Naive B cell (primary cell): Measurements from ENCODE around the gene MGMT. TPM values are rescaled to one million over a fixed set of nuclear protein-coding genes. Genes with fewer than 3 reads are reported as not detected.
A peak's percentile ranks its signal among the peaks of the same experiment; 100 is the strongest.

Experiments
- ATAC-seq, 2 donors: fragments of 150-1000 bp; cut with Tn5 transposase; 2 replicates each; pipeline ENCODE4 v1.10.0; 2021; ENCODE audit warnings: low read depth in 2 of 2, mild to moderate bottlenecking in 2 of 2, moderate library complexity in 2 of 2
- DNase-seq: peaks from one replicate; pipeline ENCODE4 v3.0.0; 2022
- H3K27ac Mint-ChIP-seq, 6 donors: one replicate each; pipeline ENCODE4 v1.8.0; 2020 to 2022; ENCODE audit warnings: mild to moderate bottlenecking in 6 of 6, mixed read lengths in 6 of 6, moderate library complexity in 5 of 6, inconsistent platforms in 2 of 6
- H3K27me3 Mint-ChIP-seq, 3 donors: one replicate each; pipeline ENCODE4 v1.8.0; 2021 to 2022; ENCODE audit warnings: mixed read lengths in 3 of 3, mild to moderate bottlenecking in 1 of 3
- H3K36me3 Mint-ChIP-seq, 2 donors: one replicate each; pipeline ENCODE4 v1.8.0; 2020 to 2022; ENCODE audit warnings: mixed read lengths in 2 of 2, inconsistent platforms in 1 of 2, mild to moderate bottlenecking in 1 of 2
- H3K4me1 Mint-ChIP-seq, 3 donors: one replicate each; pipeline ENCODE4 v1.8.0; 2020 to 2022; ENCODE audit warnings: mixed read lengths in 3 of 3, inconsistent platforms in 1 of 3, mild to moderate bottlenecking in 1 of 3, moderate library complexity in 1 of 3
- H3K4me3 Mint-ChIP-seq, 8 donors: one replicate each; pipeline ENCODE4 v1.8.0; 2020 to 2022; ENCODE audit warnings: mild to moderate bottlenecking in 8 of 8, mixed read lengths in 8 of 8, moderate library complexity in 8 of 8, inconsistent platforms in 2 of 8
- H3K9me3 Mint-ChIP-seq, 7 donors: one replicate each; pipeline ENCODE4 v1.8.0; 2020 to 2022; ENCODE audit warnings: mixed read lengths in 7 of 7, mild to moderate bottlenecking in 5 of 7, inconsistent platforms in 2 of 7, moderate library complexity in 1 of 7
- polyA plus RNA-seq, 6 donors: library from polyadenylated mRNA; unstranded; fragments of 300-500 nt; fragmentation: Illumina TruSeq; gene quantifications; one replicate each; pipeline ENCODE4 v1.2.3, GENCODE V29; 2021; ENCODE audit warnings: low read depth in 6 of 6

MGMT gene
- polyA plus RNA-seq, 6 donors from 2014 or later: 29.3 to 46.2 (median 38.2) TPM

DNA sequence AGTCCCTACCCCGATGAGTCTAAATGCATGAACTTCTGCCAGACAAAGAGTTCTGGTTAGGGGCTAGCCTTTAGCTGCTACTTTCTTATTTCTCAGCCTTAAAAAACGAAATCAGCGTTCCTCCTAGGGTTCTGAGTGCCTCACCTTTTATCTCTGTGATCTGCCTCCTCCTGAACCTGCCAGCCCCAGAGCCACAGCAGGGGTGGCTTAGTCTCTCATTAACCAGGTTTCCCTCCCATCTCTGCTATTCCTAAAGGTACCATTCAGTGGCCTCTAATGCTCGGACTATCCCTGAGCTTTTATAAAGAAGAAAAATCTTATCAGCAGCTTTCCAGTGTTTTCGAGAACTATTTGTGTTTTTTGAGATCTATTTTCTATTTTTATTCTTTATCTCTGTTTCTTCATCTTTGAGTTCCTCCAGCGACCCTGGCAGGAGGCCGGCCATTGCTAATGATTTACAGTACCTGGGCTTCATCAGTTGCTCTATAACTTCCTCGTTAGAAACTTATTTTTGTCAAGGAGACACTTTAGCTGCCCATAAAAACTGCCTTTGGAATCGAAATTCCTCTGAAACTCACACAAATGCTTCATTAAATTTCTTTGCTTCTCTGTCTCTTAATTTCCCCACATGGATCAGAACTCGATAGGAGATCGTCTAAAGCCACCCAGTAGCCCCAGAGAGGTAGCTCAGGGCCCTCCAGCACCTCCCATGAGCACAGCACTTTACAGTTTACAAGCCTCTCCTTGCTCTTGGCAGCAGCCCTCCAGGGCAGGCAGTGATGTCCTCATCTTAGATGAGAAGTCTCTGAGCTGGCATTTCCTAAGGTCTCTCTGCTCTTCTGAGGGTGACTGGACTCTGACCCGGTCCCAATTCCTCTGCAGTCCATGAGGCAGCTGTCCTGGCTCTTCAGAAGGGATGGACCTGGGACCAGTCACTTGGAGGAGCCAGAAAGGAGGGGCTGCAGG lies 347.9 kb downstream of the MGMT start:
- no peak for DNase-seq
- H3K36me3 Mint-ChIP-seq: no peaks in the 10 kb centered on the region
- H3K27ac Mint-ChIP-seq: no peak overlapping the region
- H3K9me3 Mint-ChIP-seq: peaks cover 0 to 18% (median 9%) of the 10 kb centered on the region in 7 donors
- no peak for ATAC-seq
- peak overlapping the region in 1 of 8 donors; percentile 58 for H3K4me3 Mint-ChIP-seq
- H3K4me1 Mint-ChIP-seq: no peaks in the 10 kb centered on the region
- peaks cover 0 to 16% (median 0%) of the 10 kb centered on the region in 3 donors for H3K27me3 Mint-ChIP-seq

DNA sequence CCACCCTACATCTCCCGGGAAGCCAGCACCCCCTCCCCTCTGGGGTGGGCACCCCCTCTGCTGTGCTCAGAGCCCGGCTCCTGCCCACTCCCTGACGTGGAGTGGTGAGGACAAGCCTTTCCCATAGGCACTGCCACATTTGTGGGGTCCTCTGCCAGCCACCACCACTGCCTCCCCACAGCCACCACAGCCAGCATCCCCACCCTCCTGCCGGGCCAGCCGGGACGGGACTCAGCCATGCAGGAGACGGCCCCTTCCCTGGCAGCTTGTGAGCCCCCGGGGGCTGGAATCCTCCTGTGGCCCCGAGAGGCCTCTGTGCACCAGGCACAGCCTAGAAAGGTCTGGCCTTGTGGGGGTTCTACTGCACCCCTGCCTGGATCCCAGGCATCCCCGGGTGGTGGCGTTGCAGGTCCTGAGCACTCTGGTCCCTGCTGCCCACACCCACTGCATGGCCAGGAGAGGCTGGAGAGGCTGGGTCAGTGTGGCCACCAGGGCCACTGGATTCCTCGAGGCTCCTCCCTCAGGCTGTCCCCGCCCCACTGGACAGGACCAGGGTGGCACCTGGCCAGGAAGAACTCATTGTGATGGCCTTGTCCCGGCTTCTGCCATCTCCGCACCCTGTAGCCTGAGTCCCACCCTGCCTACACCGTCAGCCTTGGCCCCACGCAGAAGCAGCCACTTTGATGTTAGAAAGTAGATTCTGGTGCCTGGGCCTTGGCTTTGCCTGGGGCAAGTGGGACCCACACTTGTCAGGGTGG lies 349.0 kb downstream of the MGMT start:
- H3K4me3 Mint-ChIP-seq: no peak overlapping the region
- H3K36me3 Mint-ChIP-seq: no peaks in the 10 kb centered on the region
- ATAC-seq (no peak), DNase-seq (no peak)
- peaks cover 0 to 18% (median 9%) of the 10 kb centered on the region in 7 donors for H3K9me3 Mint-ChIP-seq
- H3K4me1 Mint-ChIP-seq: no peaks in the 10 kb centered on the region
- H3K27me3 Mint-ChIP-seq: peaks cover 0 to 16% (median 0%) of the 10 kb centered on the region in 3 donors
- H3K27ac Mint-ChIP-seq: no peak overlapping the region

DNA sequence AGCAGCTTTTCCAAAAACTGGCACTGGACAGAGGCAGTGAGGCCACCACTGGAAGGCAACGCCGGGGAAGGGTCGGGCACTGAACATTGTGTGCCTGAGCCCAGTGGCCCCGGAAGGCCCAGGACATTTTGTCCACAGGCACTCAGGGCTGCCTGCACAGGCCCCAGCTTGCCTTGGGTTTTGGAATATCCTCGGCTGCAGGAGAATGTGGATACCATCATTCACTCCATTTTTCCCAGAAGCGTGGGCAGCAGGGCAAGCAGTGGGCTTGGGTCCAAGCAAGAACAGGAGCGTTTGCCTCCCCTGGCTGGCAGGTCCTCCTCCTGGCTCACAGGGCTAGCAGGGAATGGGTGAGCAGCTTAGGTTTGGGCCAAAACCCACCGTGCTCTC lies 349.6 kb downstream of the MGMT start:
- H3K36me3 Mint-ChIP-seq: no peaks in the 10 kb centered on the region
- no peaks in the 10 kb centered on the region for H3K4me1 Mint-ChIP-seq
- ATAC-seq (no peak), DNase-seq (no peak)
- H3K4me3 Mint-ChIP-seq: no peak overlapping the region
- H3K27ac Mint-ChIP-seq: no peak overlapping the region
- peaks cover 0 to 18% (median 9%) of the 10 kb centered on the region in 7 donors for H3K9me3 Mint-ChIP-seq
- peaks cover 0 to 16% (median 0%) of the 10 kb centered on the region in 3 donors for H3K27me3 Mint-ChIP-seq
